ENCODE data around the gene MX1.

The MX1 gene, protein sequence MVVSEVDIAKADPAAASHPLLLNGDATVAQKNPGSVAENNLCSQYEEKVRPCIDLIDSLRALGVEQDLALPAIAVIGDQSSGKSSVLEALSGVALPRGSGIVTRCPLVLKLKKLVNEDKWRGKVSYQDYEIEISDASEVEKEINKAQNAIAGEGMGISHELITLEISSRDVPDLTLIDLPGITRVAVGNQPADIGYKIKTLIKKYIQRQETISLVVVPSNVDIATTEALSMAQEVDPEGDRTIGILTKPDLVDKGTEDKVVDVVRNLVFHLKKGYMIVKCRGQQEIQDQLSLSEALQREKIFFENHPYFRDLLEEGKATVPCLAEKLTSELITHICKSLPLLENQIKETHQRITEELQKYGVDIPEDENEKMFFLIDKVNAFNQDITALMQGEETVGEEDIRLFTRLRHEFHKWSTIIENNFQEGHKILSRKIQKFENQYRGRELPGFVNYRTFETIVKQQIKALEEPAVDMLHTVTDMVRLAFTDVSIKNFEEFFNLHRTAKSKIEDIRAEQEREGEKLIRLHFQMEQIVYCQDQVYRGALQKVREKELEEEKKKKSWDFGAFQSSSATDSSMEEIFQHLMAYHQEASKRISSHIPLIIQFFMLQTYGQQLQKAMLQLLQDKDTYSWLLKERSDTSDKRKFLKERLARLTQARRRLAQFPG

DNA sequence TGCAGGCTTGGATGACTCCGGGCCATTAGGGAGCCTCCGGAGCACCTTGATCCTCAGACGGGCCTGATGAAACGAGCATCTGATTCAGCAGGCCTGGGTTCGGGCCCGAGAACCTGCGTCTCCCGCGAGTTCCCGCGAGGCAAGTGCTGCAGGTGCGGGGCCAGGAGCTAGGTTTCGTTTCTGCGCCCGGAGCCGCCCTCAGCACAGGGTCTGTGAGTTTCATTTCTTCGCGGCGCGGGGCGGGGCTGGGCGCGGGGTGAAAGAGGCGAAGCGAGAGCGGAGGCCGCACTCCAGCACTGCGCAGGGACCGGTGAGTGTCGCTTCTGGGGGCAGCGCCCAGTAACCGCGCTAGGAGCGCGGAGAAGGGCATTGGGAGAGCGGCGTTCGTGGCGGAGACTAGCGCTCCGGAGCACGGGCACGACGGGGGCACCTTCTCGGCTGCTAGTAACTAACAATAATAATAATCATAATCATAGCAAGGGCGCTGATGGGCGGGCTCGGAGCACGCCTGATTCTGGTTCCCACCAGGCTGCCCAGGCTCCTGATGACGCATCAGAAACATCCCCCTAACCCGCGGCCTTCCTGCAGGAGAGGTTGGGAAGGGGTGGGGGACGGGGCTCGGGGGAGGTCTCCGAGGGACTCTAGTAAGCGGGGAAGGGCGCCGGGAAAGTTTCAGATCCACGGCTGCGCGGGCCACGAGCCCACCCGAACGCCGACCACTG, at the start of gene MX1:
Gene MX1 (plus strand): TSS at position 286 of the 722 bp plus-strand sequence. CDS start 5,832 bp downstream, outside the sequence.
- H3K27ac ChIP-seq: no peak within 1 kb of the TSS
- TF ChIP-seq ZFX (IDR thresholded peaks at IDR 0.05): no peak
- TF ChIP-seq, protein P1, sequence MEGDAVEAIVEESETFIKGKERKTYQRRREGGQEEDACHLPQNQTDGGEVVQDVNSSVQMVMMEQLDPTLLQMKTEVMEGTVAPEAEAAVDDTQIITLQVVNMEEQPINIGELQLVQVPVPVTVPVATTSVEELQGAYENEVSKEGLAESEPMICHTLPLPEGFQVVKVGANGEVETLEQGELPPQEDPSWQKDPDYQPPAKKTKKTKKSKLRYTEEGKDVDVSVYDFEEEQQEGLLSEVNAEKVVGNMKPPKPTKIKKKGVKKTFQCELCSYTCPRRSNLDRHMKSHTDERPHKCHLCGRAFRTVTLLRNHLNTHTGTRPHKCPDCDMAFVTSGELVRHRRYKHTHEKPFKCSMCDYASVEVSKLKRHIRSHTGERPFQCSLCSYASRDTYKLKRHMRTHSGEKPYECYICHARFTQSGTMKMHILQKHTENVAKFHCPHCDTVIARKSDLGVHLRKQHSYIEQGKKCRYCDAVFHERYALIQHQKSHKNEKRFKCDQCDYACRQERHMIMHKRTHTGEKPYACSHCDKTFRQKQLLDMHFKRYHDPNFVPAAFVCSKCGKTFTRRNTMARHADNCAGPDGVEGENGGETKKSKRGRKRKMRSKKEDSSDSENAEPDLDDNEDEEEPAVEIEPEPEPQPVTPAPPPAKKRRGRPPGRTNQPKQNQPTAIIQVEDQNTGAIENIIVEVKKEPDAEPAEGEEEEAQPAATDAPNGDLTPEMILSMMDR (conservative IDR thresholded peaks at IDR 0.05): no peak

DNA sequence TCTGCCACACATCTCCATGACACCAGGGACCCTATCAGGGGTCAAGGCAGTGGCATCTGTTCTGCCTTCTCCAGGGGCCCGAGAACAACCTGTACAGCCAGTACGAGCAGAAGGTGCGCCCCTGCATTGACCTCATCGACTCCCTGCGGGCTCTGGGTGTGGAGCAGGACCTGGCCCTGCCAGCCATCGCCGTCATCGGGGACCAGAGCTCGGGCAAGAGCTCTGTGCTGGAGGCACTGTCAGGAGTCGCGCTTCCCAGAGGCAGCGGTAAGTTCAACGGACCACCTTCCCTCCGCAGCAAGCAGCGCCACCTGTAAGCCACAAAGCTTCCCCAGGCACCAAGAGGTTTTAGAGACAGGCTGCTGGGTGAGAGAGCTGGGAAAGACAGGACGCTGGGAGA, 48.3 kb upstream of the MX1 start:
- TF ChIP-seq, protein P1 (conservative IDR thresholded peaks at IDR 0.05): no peak
- no peak for TF ChIP-seq ZFX (IDR thresholded peaks at IDR 0.05)
- no peak overlapping the region for H3K27ac ChIP-seq

DNA sequence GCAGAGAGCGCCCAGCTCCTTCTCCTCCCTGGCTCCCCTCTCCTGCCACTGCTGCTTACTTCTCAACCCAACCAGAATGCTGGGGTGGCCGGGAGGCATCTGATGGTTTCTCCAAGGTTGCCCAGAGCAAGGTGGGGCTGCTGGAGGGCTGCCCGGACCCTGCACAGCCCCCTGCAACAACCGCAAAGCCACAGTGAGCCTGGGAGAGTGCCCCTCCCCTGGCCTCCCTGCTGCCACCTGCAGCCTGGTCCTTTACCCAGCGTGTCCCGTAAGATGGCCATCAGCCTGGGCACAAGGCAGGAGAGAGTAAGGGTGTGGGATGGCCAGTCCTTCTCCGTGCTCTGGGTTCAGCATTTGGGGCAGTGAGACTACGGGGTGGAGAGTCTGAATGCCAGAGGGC, 47.2 kb upstream of the MX1 start:
- no peak overlapping the region for H3K27ac ChIP-seq
- no peak for TF ChIP-seq ZFX (IDR thresholded peaks at IDR 0.05)
- TF ChIP-seq, protein P1 (conservative IDR thresholded peaks at IDR 0.05): no peak; the same call in 1 of the 2 replicates

DNA sequence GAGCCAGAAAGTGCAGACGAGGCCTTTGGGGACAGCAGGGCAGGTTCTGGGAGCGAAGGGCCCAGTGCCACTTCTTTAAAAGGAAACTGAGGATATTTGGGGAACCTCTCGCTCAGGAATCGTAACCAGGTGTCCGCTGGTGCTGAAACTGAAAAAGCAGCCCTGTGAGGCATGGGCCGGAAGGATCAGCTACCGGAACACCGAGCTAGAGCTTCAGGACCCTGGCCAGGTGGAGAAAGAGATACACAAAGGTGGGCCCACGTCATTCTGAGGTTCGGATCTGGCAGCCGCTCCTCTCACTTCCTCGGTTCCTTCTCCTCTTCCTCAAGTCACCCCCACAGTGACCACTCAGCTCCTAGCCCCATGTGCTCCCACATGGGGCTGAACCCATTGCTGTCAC, 46.1 kb upstream of the MX1 start:
- TF ChIP-seq, protein P1 (conservative IDR thresholded peaks at IDR 0.05): no peak
- no peak for TF ChIP-seq ZFX (IDR thresholded peaks at IDR 0.05)
- H3K27ac ChIP-seq: no peak overlapping the region

DNA sequence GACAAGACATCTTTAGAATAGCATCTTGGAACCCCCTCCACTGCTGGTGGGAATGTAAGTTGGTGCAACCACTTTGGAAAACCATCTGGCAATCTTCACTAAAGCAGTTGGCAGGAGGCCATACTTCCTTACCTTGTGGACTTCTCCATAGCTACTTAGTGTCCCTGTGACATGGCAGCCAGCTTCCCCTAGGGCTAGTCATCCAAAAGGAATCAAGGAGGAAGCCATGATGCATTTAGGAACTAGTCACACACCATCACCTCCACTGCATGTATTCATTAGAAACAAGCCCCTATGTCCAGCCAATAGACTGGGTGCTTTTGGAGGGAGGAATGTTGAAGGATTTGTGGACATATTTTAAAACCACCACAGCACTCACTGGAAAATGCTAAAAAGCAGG, 44.3 kb upstream of the MX1 start:
- H3K27ac ChIP-seq: no peak overlapping the region
- no peak for TF ChIP-seq ZFX (IDR thresholded peaks at IDR 0.05)
- TF ChIP-seq, protein P1 (conservative IDR thresholded peaks at IDR 0.05): no peak

DNA sequence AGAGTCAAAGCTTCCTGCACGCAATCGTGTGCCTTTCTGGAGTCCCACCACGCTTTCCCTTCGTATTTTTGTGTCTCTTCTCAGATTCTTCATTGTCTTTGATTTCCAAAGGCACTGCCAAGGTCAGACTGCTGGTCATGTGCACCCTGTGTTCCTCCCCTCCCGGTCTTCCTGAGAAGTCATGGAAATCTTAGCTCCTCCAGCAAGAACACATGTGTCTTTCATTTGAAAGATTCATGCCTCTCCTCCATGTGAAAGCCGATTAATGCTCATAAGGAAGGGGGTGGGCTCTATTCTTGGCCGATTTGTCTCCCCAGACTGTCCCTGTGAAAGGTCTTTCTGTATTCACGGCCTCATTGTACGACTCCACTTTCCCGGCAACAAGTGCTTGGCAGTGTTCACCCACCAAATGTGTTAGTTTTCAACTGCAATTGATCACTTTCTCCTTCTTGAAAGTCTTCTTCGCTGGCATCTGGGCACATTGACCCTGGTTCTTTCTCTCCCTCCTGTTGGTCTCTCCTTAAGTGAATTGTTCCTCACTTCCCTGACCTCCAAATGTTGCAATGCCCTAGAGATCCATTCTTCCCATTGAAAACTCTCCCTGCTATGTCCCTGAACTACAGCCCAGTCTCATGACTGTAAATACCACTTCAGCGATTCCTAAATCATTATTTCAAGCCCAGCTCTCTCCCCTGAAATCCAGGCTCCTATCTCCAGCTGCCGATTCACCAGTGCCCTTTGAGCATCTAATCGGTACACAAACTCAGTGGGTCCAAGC, 38.8 kb upstream of the MX1 start:
- TF ChIP-seq ZFX (IDR thresholded peaks at IDR 0.05): no peak
- TF ChIP-seq, protein P1 (conservative IDR thresholded peaks at IDR 0.05): no peak

More for the DNA sequence above, 38.8 kb upstream of the MX1 start:
- H3K27ac ChIP-seq: no peak overlapping the region

All from C4-2B (cell line).